HEK293 (cell line): ENCODE measurements around the gene MLLT6.
A peak's percentile ranks its signal among the peaks of the same experiment; 100 is the strongest.

Experiments
- CTCF ChIA-PET: fragments of 350-600 bp; formaldehyde crosslinking; extraction: SDS; loops from one replicate; lab custom pipeline; 2021; ENCODE audit warnings: antibody characterized with exemption; lab: Yijun Ruan, JAX
- POLR2A ChIA-PET: fragments of 300-600 bp; formaldehyde crosslinking; extraction: SDS; loops from one replicate; lab custom pipeline; 2020; ENCODE audit warnings: antibody characterized with exemption, inconsistent platforms; lab: Yijun Ruan, JAX
- H3K27ac ChIP-seq: fragments of 200-500 bp; sonication (Bioruptor generic); 2 replicates; pipeline ENCODE4 v1.5.1; 2014; ENCODE audit warnings: low read depth, low read length, control low read depth, inconsistent platforms; ENCODE audit errors: extremely low read depth
- H3K36me3 ChIP-seq, 2 experiments: fragments of 200-500 bp in 1 of 2; sonication (Bioruptor generic) in 1 of 2; 1 replicate in 1 of 2; 2 replicates in 1 of 2; pipeline ENCODE4 v1.5.1; 2014 to 2017; ENCODE audit warnings: inconsistent platforms in 2 of 2, low read length in 2 of 2; ENCODE audit not compliant: control insufficient read depth in 2 of 2, insufficient read depth in 1 of 2
- H3K4me1 ChIP-seq: fragments of 200-500 bp; sonication (Bioruptor generic); 2 replicates; pipeline ENCODE4 v1.5.1; 2014; ENCODE audit warnings: mild to moderate bottlenecking, low read length, inconsistent platforms; ENCODE audit not compliant: control insufficient read depth, insufficient read depth
- H3K4me3 ChIP-seq: 2 replicates; pipeline ENCODE4 v1.5.1; 2011; ENCODE audit warnings: low read depth, mild to moderate bottlenecking, control low read depth, low read length, moderate library complexity
- H3K9me3 ChIP-seq: fragments of 200-500 bp; sonication (Bioruptor generic); 2 replicates; pipeline ENCODE4 v1.5.1; 2014; ENCODE audit warnings: low read depth, low read length, inconsistent platforms; ENCODE audit not compliant: control insufficient read depth, insufficient read depth
- BCL11B ChIP-seq: fragments of 450-650 bp; formaldehyde crosslinking; IDR thresholded peaks from 2 replicates; pipeline ENCODE4 v1.5.1; 2016; ENCODE audit warnings: low read depth, missing biosample characterization, missing genetic modification characterization
- EGR2 ChIP-seq: fragments of 450-650 bp; formaldehyde crosslinking; IDR thresholded peaks from 2 replicates; pipeline ENCODE4 v1.5.1; 2016; ENCODE audit warnings: low read depth, missing biosample characterization, missing genetic modification characterization
- GLIS2 ChIP-seq: fragments of 450-650 bp; formaldehyde crosslinking; IDR thresholded peaks from 2 replicates; pipeline ENCODE4 v1.5.1; 2016; ENCODE audit warnings: missing biosample characterization, missing genetic modification characterization
- KLF16 ChIP-seq: fragments of 450-650 bp; formaldehyde crosslinking; IDR thresholded peaks from 2 replicates; pipeline ENCODE4 v1.5.1; 2017; ENCODE audit warnings: missing biosample characterization, missing genetic modification characterization
- KLF9 ChIP-seq: fragments of 450-650 bp; formaldehyde crosslinking; IDR thresholded peaks from 2 replicates; pipeline ENCODE4 v1.5.1; 2016; ENCODE audit warnings: missing biosample characterization, missing genetic modification characterization, low read depth
- OVOL3 ChIP-seq: fragments of 450-650 bp; formaldehyde crosslinking; IDR thresholded peaks from 2 replicates; pipeline ENCODE4 v1.5.1; 2016; ENCODE audit warnings: missing biosample characterization, missing genetic modification characterization
- PRDM2 ChIP-seq: fragments of 450-650 bp; formaldehyde crosslinking; IDR thresholded peaks from 2 replicates; pipeline ENCODE4 v1.5.1; 2016; ENCODE audit warnings: missing biosample characterization, missing genetic modification characterization, borderline replicate concordance
- RBAK ChIP-seq: fragments of 450-650 bp; formaldehyde crosslinking; IDR thresholded peaks from 2 replicates; pipeline ENCODE4 v1.5.1; 2016; ENCODE audit warnings: missing biosample characterization, missing genetic modification characterization
- SCRT1 ChIP-seq: fragments of 450-650 bp; formaldehyde crosslinking; IDR thresholded peaks from 2 replicates; pipeline ENCODE4 v1.5.1; 2016; ENCODE audit warnings: missing biosample characterization, missing genetic modification characterization, borderline replicate concordance
- WT1 ChIP-seq: fragments of 450-650 bp; formaldehyde crosslinking; IDR thresholded peaks from 2 replicates; pipeline ENCODE4 v1.5.1; 2016; ENCODE audit warnings: missing biosample characterization, missing genetic modification characterization
- YY2 ChIP-seq: fragments of 450-650 bp; formaldehyde crosslinking; IDR thresholded peaks from 2 replicates; pipeline ENCODE4 v1.5.1; 2016; ENCODE audit warnings: missing biosample characterization, missing genetic modification characterization
- ZBTB17 ChIP-seq: fragments of 450-650 bp; formaldehyde crosslinking; IDR thresholded peaks from 2 replicates; pipeline ENCODE4 v1.5.1; 2016; ENCODE audit warnings: missing biosample characterization, missing genetic modification characterization
- ZBTB8A ChIP-seq: fragments of 450-650 bp; formaldehyde crosslinking; IDR thresholded peaks from 2 replicates; pipeline ENCODE4 v1.5.1; 2016; ENCODE audit warnings: missing biosample characterization, missing genetic modification characterization
- ZEB2 ChIP-seq: fragments of 450-650 bp; formaldehyde crosslinking; IDR thresholded peaks from 2 replicates; pipeline ENCODE4 v1.5.1; 2016; ENCODE audit warnings: missing biosample characterization, missing genetic modification characterization
- ZFHX2 ChIP-seq: fragments of 450-650 bp; formaldehyde crosslinking; conservative IDR thresholded peaks from 2 replicates; pipeline ENCODE4 v1.5.1; 2016; ENCODE audit warnings: missing biosample characterization, missing genetic modification characterization
- ZNF146 ChIP-seq: fragments of 450-650 bp; formaldehyde crosslinking; IDR thresholded peaks from 2 replicates; pipeline ENCODE4 v1.5.1; 2016; ENCODE audit warnings: missing biosample characterization, missing genetic modification characterization
- ZNF148 ChIP-seq: fragments of 450-650 bp; formaldehyde crosslinking; IDR thresholded peaks from 2 replicates; pipeline ENCODE4 v1.5.0; 2017; ENCODE audit warnings: missing biosample characterization, missing genetic modification characterization, borderline replicate concordance
- ZNF174 ChIP-seq: fragments of 450-650 bp; formaldehyde crosslinking; IDR thresholded peaks from 2 replicates; pipeline ENCODE4 v1.5.0; 2017; ENCODE audit warnings: missing biosample characterization, mild to moderate bottlenecking, missing genetic modification characterization
- ZNF341 ChIP-seq: fragments of 450-650 bp; formaldehyde crosslinking; IDR thresholded peaks from 2 replicates; pipeline ENCODE4; 2016; ENCODE audit warnings: low read depth, missing biosample characterization, missing genetic modification characterization
- ZNF37A ChIP-seq: fragments of 450-650 bp; IDR thresholded peaks from 2 replicates; pipeline ENCODE4 v1.5.1; 2018; ENCODE audit warnings: missing biosample characterization, missing genetic modification characterization
- ZNF513 ChIP-seq: fragments of 450-650 bp; IDR thresholded peaks from 2 replicates; pipeline ENCODE4 v1.5.1; 2018; ENCODE audit warnings: missing biosample characterization, missing genetic modification characterization
- ZNF580 ChIP-seq: fragments of 450-650 bp; formaldehyde crosslinking; IDR thresholded peaks from 2 replicates; pipeline ENCODE4 v1.5.1; 2016; ENCODE audit warnings: missing biosample characterization, missing genetic modification characterization
- ZNF692 ChIP-seq: fragments of 450-650 bp; formaldehyde crosslinking; IDR thresholded peaks from 2 replicates; pipeline ENCODE4 v1.5.1; 2016; ENCODE audit warnings: missing biosample characterization, missing genetic modification characterization
- ZNF837 ChIP-seq: fragments of 450-650 bp; formaldehyde crosslinking; IDR thresholded peaks from 2 replicates; pipeline ENCODE4 v1.5.1; 2016; ENCODE audit warnings: missing biosample characterization, missing genetic modification characterization

MLLT6 gene

GRCh38 chr17:38748892-38749222 lies 43.8 kb downstream of the MLLT6 start (continued):
- no peak for TF ChIP-seq SCRT1 (tag by site-specific recombination)
- 0 out of 2 replicates have a peak, but pooled peaks have one; percentile 81 for TF ChIP-seq ZNF692 (tag by site-specific recombination)
- TF ChIP-seq ZNF837 (tag by site-specific recombination) = 0 out of 2 replicates have a peak, but pooled peaks have one; percentile 4
- TF ChIP-seq ZNF580 (tag by site-specific recombination) = no peak
- 0 out of 2 replicates have a peak, but pooled peaks have one; percentile 14 for TF ChIP-seq BCL11B (tag by site-specific recombination)
- TF ChIP-seq, all 188 proteins: peak for 14

GRCh38 chr17:38749223-38750043 lies 44.4 kb downstream of the MLLT6 start:
- peaks cover 29% of the 10 kb centered on the region for H3K4me1 ChIP-seq
- H3K4me3 ChIP-seq = peak overlapping the region; percentile 54
- H3K36me3 ChIP-seq = peaks cover 9 to 10% of the 10 kb centered on the region in 2 experiments
- H3K27ac ChIP-seq = peak overlapping the region; percentile 89
- ChIA-PET CTCF (interaction anchor here (0.7 kb wide), 1 partner anchor 45 kb away, joined by 6 read pairs; no protein-coding TSS in a partner anchor), POLR2A (interaction anchor here (0.5 to 1.6 kb wide), 9 partner anchors 9 to 209 kb away, joined by 3 to 7 read pairs (median 3); partner anchors contain the start of genes CISD3, LASP1 and MLLT6)
- H3K9me3 ChIP-seq = no peaks in the 10 kb centered on the region
- TF ChIP-seq ZBTB17 = peak; percentile 98
- peak; percentile 89 for TF ChIP-seq KLF9 (tag by site-specific recombination)
- peak; percentile 53 for TF ChIP-seq ZFHX2 (tag by site-specific recombination)
- TF ChIP-seq KLF16 (tag by site-specific recombination) = peak; percentile 80
- TF ChIP-seq ZNF37A (tag by site-specific recombination) = no peak
- TF ChIP-seq ZNF146 (tag by site-specific recombination) = no peak
- TF ChIP-seq ZNF148 = no peak
- peak; percentile 47; the same call in 1 of the 2 replicates for TF ChIP-seq EGR2
- peak; percentile 87 for TF ChIP-seq ZNF513 (tag by site-specific recombination)
- no peak for TF ChIP-seq RBAK (tag by site-specific recombination)
- peak; percentile 72 for TF ChIP-seq GLIS2 (tag by site-specific recombination)
- peak; percentile 51 for TF ChIP-seq ZBTB8A (tag by site-specific recombination)
- no peak for TF ChIP-seq OVOL3 (tag by site-specific recombination)
- TF ChIP-seq YY2 = peak; percentile 69
- no peak for TF ChIP-seq PRDM2 (tag by site-specific recombination)
- TF ChIP-seq ZNF174 (tag by site-specific recombination) = no peak
- TF ChIP-seq ZNF341 (tag by site-specific recombination) = peak; percentile 100
- peak; percentile 87 for TF ChIP-seq ZEB2 (tag by site-specific recombination)
- TF ChIP-seq WT1 (tag by site-specific recombination) = no peak
